Duodenal mucosa (tissue), 2 donors: ENCODE measurements around the gene KLHDC7A.

Experiments
- H3K27ac ChIP-seq: one replicate; pipeline ENCODE4 v1.7.0; 2013; ENCODE audit warnings: low read depth, low read length
- H3K27me3 ChIP-seq, 2 donors: one replicate each; pipeline ENCODE4 v1.7.0; 2013; ENCODE audit warnings: low read length in 2 of 2, control low read depth in 1 of 2; ENCODE audit not compliant: insufficient read depth in 2 of 2, control insufficient read depth in 1 of 2
- H3K36me3 ChIP-seq, 2 donors: one replicate each; pipeline ENCODE4 v1.7.0; 2013; ENCODE audit warnings: low read length in 2 of 2, control low read depth in 1 of 2; ENCODE audit not compliant: insufficient read depth in 2 of 2, control insufficient read depth in 1 of 2
- H3K4me1 ChIP-seq, 2 donors: one replicate each; pipeline ENCODE4 v1.7.0; 2013; ENCODE audit warnings: low read length in 2 of 2, control low read depth in 1 of 2; ENCODE audit not compliant: insufficient read depth in 2 of 2, control insufficient read depth in 1 of 2
- H3K4me3 ChIP-seq, 2 donors: one replicate each; pipeline ENCODE4 v1.7.0; 2013; ENCODE audit warnings: low read length in 2 of 2, low read depth in 1 of 2
- H3K9ac ChIP-seq, 2 donors: one replicate each; pipeline ENCODE4 v1.7.0; 2013; ENCODE audit warnings: low read length in 2 of 2, low read depth in 1 of 2
- H3K9me3 ChIP-seq, 2 donors: one replicate each; pipeline ENCODE4 v1.7.0; 2013; ENCODE audit warnings: low read length in 2 of 2, control low read depth in 1 of 2; ENCODE audit not compliant: control insufficient read depth in 1 of 2

Gene KLHDC7A

GRCh38 chr1:18527921-18528320 lies 47.2 kb downstream of the KLHDC7A start:
- H3K27me3 ChIP-seq = peaks cover 0 to 4% of the 10 kb centered on the region in 2 donors
- no peak overlapping the region for H3K9ac ChIP-seq
- H3K4me1 ChIP-seq = peaks cover 0 to 5% of the 10 kb centered on the region in 2 donors
- H3K27ac ChIP-seq = no peak overlapping the region
- no peaks in the 10 kb centered on the region for H3K36me3 ChIP-seq
- H3K9me3 ChIP-seq = no peaks in the 10 kb centered on the region
- H3K4me3 ChIP-seq = no peak overlapping the region

GRCh38 chr1:18528616-18529015 lies 47.9 kb downstream of the KLHDC7A start:
- H3K9ac ChIP-seq = no peak overlapping the region
- H3K9me3 ChIP-seq = no peaks in the 10 kb centered on the region
- H3K4me1 ChIP-seq = peaks cover 0 to 5% of the 10 kb centered on the region in 2 donors
- H3K36me3 ChIP-seq = no peaks in the 10 kb centered on the region
- no peak overlapping the region for H3K4me3 ChIP-seq
- H3K27me3 ChIP-seq = peaks cover 0 to 4% of the 10 kb centered on the region in 2 donors
- H3K27ac ChIP-seq = no peak overlapping the region

- H3K36me3 ChIP-seq = no peaks in the 10 kb centered on the region
- H3K27me3 ChIP-seq = peaks cover 0 to 4% of the 10 kb centered on the region in 2 donors
- no peak overlapping the region for H3K27ac ChIP-seq
- H3K4me3 ChIP-seq = no peak overlapping the region
- peaks cover 4 to 9% of the 10 kb centered on the region in 2 donors for H3K4me1 ChIP-seq
- H3K9ac ChIP-seq = no peak overlapping the region
- no peaks in the 10 kb centered on the region for H3K9me3 ChIP-seq
Observed at GRCh38 chr1:18529714-18530113, 49.0 kb downstream of the KLHDC7A start.

- H3K36me3 ChIP-seq = no peaks in the 10 kb centered on the region
- no peaks in the 10 kb centered on the region for H3K9me3 ChIP-seq
- H3K27me3 ChIP-seq = peaks cover 0 to 4% of the 10 kb centered on the region in 2 donors
- no peak overlapping the region for H3K27ac ChIP-seq
- H3K9ac ChIP-seq = no peak overlapping the region
- peaks cover 15 to 20% of the 10 kb centered on the region in 2 donors for H3K4me1 ChIP-seq
- H3K4me3 ChIP-seq = no peak overlapping the region
Observed at GRCh38 chr1:18530587-18531502, 50.1 kb downstream of the KLHDC7A start.

GRCh38 chr1:18531503-18531845 lies 50.7 kb downstream of the KLHDC7A start:
- peaks cover 0 to 4% of the 10 kb centered on the region in 2 donors for H3K27me3 ChIP-seq
- H3K9me3 ChIP-seq = no peaks in the 10 kb centered on the region
- no peaks in the 10 kb centered on the region for H3K36me3 ChIP-seq
- H3K27ac ChIP-seq = no peak overlapping the region
- H3K4me1 ChIP-seq = peaks cover 21 to 26% of the 10 kb centered on the region in 2 donors
- no peak overlapping the region for H3K4me3 ChIP-seq
- no peak overlapping the region for H3K9ac ChIP-seq

- Histone ChIP-seq H3K9ac (no peak overlapping the region), H3K36me3 (no peaks in the 10 kb centered on the region), H3K27me3 (peaks cover 0 to 4% of the 10 kb centered on the region in 2 donors), H3K4me3 (no peak overlapping the region), H3K9me3 (no peaks in the 10 kb centered on the region), H3K27ac (no peak overlapping the region), H3K4me1 (peaks cover 21 to 26% of the 10 kb centered on the region in 2 donors)
Observed at GRCh38 chr1:18532390-18533170, 51.9 kb downstream of the KLHDC7A start.

- Histone ChIP-seq H3K9ac (no peak overlapping the region), H3K27me3 (peaks cover 0 to 4% of the 10 kb centered on the region in 2 donors), H3K4me3 (no peak overlapping the region), H3K27ac (no peak overlapping the region), H3K4me1 (peaks cover 21 to 26% of the 10 kb centered on the region in 2 donors), H3K36me3 (no peaks in the 10 kb centered on the region), H3K9me3 (no peaks in the 10 kb centered on the region)
Observed at GRCh38 chr1:18533259-18533658, 52.5 kb downstream of the KLHDC7A start.

- H3K4me3 ChIP-seq = no peak overlapping the region
- H3K27me3 ChIP-seq = peaks cover 0 to 2% of the 10 kb centered on the region in 2 donors
- peaks cover 21 to 26% of the 10 kb centered on the region in 2 donors for H3K4me1 ChIP-seq
- no peak overlapping the region for H3K9ac ChIP-seq
- no peaks in the 10 kb centered on the region for H3K36me3 ChIP-seq
- H3K27ac ChIP-seq = no peak overlapping the region
- H3K9me3 ChIP-seq = no peaks in the 10 kb centered on the region
Observed at GRCh38 chr1:18534810-18535205, 54.1 kb downstream of the KLHDC7A start.
